Measurements from ENCODE around the gene MGMT.

The MGMT gene

DNA sequence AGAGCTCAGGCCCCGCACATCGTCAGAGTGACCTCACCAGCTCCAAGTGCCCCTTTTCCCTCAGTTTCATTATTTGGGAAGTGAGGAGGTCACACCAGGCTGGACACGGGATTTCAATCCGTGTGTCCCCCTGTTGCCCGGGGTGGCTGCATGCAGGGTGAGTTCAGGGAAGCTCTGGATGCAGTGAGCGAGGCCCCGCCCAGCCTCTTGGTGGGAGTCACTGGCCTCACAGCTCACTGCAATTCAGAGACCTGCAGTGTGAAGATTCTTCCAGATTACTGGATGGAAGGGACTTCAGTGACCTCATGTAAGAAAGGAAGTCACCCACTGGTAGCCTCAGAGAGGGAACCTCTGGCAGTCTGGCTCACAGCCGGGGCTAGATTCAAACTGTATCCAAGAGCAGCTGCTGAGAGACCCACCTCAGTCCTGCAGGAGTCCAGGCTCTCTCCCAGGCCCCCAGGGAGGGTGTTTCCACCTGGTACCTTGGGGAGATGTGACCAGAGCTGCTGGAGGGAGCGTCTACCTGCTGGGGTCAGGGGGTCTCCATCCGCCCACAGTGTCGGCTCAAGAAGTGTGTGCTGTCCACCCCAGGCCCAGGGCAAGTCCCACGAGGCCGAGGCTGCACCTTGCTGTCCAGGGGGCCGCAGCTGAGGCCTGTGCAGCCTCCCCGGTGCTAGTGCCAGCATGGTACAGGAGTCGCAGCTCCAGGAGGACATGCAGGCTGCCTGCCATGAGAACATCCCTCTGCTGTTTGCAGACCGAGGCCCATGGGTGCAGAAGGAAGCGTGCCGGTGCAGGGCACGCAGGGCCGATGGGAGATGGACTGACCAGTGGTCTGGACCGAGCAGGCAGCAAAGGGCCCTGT is 54.4 kb downstream of the MGMT start:
- H3K27ac ChIP-seq: no peak overlapping the region
- no peak for TF ChIP-seq ZFX (IDR thresholded peaks at IDR 0.05; ENCODE audit: borderline replicate concordance)
- TF ChIP-seq CTCF (IDR thresholded peaks at IDR 0.05): no peak

GRCh38 chr10:129522041-129522585 is 55.1 kb downstream of the MGMT start:
- H3K27ac ChIP-seq: no peak overlapping the region
- TF ChIP-seq CTCF (IDR thresholded peaks at IDR 0.05) (no peak), ZFX (IDR thresholded peaks at IDR 0.05; ENCODE audit: borderline replicate concordance) (no peak)

GRCh38 chr10:129523031-129523722 is 56.1 kb downstream of the MGMT start:
- no peak for TF ChIP-seq ZFX (IDR thresholded peaks at IDR 0.05; ENCODE audit: borderline replicate concordance)
- no peak overlapping the region for H3K27ac ChIP-seq

DNA sequence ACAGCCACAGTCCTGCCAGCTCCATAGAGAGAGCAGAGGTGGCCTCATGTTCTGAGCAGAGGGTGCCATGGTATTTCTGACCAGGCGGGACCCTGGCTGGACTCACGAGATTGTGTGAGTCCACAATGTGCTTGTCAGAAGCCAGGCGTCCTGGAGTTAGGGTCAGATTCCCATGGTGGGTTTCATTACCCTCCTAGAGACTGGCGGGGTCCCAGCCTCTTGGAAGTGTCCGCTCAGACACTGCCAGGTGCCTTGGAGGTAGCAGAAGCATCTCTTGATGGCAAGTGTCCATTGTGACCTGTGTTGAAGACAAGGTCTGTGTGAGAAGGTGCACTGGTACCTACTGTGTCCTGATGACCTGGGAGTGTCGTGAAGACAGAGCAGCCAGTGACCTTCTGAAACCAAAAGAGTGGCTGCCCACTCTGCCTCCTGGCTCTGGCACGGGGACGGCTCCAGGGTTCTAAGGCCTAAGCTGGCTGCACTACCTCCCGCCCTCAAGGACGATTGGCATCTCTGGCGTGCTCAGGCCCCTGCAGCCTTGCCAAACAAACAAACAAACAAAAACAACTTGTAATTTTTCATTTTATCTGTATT is 56.8 kb downstream of the MGMT start:
- TF ChIP-seq CTCF (IDR thresholded peaks at IDR 0.05) (no peak), ZFX (IDR thresholded peaks at IDR 0.05; ENCODE audit: borderline replicate concordance) (no peak)
- no peak overlapping the region for H3K27ac ChIP-seq

GRCh38 chr10:129524936-129525335 is 57.9 kb downstream of the MGMT start:
- H3K27ac ChIP-seq: no peak overlapping the region
- TF ChIP-seq CTCF (IDR thresholded peaks at IDR 0.05) (no peak), ZFX (IDR thresholded peaks at IDR 0.05; ENCODE audit: borderline replicate concordance) (no peak)

DNA sequence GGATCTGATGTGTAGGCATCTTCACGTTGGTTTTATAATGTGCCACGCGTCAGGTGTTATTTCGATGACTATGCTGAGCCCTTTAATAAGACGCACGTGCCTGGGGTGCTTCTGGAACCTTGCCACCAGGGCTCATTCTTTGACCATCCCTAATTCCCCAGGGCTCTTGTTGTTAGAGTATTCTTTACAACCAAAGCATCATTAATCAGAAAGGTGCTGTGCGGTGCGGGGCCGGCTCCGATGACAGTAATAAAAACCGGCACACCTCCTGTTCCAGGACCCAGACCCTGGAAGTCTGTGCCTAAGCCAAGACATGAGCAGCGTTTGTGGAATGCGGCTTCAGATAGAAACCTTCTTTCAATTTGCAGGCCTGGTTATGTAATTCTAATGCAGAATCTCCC is 58.4 kb downstream of the MGMT start:
- no peak overlapping the region for H3K27ac ChIP-seq
- TF ChIP-seq ZFX (IDR thresholded peaks at IDR 0.05; ENCODE audit: borderline replicate concordance) (no peak), CTCF (IDR thresholded peaks at IDR 0.05) (no peak)

- H3K27ac ChIP-seq: no peak overlapping the region
- TF ChIP-seq ZFX (IDR thresholded peaks at IDR 0.05; ENCODE audit: borderline replicate concordance): no peak
- no peak for TF ChIP-seq CTCF (IDR thresholded peaks at IDR 0.05)
These were observed 59.9 kb downstream of the MGMT start for GRCh38 chr10:129526943-129527342.

Data from 22Rv1 (cell line).